ENCODE measurements around the gene CHTOP. TPM values are rescaled to one million over a fixed set of nuclear protein-coding genes. Genes with fewer than 3 reads are reported as not detected.

CHTOP gene
- total and polyA plus RNA-seq, 8 donors = 54.5 to 125 (median 113) TPM

GRCh38 chr1:153631047-153632022, 2.5 kb upstream of the CHTOP start:
- ATAC-seq (no peak), DNase-seq (peak in 1 of 4 donors; percentile 26)
- TF ChIP-seq CTCF (IDR thresholded peaks at IDR 0.05) = no peak
- peaks cover 0 to 12% of the 10 kb centered on the region in 2 donors for H3K36me3 ChIP-seq
- H3K9me3 ChIP-seq = no peaks in the 10 kb centered on the region
- no peak overlapping the region for H3K27ac ChIP-seq
- no peak overlapping the region for H3K4me3 ChIP-seq
- H3K27me3 ChIP-seq = peaks cover 0 to 4% of the 10 kb centered on the region in 2 donors
- H3K4me1 ChIP-seq = peaks cover 13 to 43% of the 10 kb centered on the region in 2 donors
- intact Hi-C loops (cut with DNase I) = no loop called here

- no peak for TF ChIP-seq CTCF (IDR thresholded peaks at IDR 0.05)
- DNase-seq = no peak
- peak; percentile 51 for ATAC-seq
Observed at GRCh38 chr1:153633161-153633753, 609 bp upstream of the CHTOP start.

GRCh38 chr1:153635872-153636271, 2.0 kb downstream of the CHTOP start:
- peaks cover 14 to 39% of the 10 kb centered on the region in 2 donors for H3K4me1 ChIP-seq
- TF ChIP-seq CTCF (IDR thresholded peaks at IDR 0.05) = no peak
- H3K36me3 ChIP-seq = peaks cover 12 to 57% of the 10 kb centered on the region in 2 donors
- ATAC-seq = no peak
- no peaks in the 10 kb centered on the region for H3K27me3 ChIP-seq
- intact Hi-C loops (cut with DNase I) = no loop called here
- peak overlapping the region in 1 of 2 donors; percentile 76 for H3K4me3 ChIP-seq
- H3K27ac ChIP-seq = peak overlapping the region in 1 of 2 donors; percentile 99
- no peaks in the 10 kb centered on the region for H3K9me3 ChIP-seq
- peak in 1 of 4 donors; percentile 9 for DNase-seq

More at GRCh38 chr1:153633161-153633753, 609 bp upstream of the CHTOP start:
- Histone ChIP-seq H3K9me3 (no peaks in the 10 kb centered on the region), H3K36me3 (peaks cover 4 to 31% of the 10 kb centered on the region in 2 donors), H3K4me1 (peaks cover 14 to 39% of the 10 kb centered on the region in 2 donors), H3K27me3 (no peaks in the 10 kb centered on the region), H3K27ac (peak overlapping the region; percentile 99), H3K4me3 (peak overlapping the region in 1 of 2 donors; percentile 76)
- intact Hi-C loops (cut with DNase I) = no loop called here

GRCh38 chr1:153636312-153636711, 2.4 kb downstream of the CHTOP start:
- Histone ChIP-seq H3K4me3 (peak overlapping the region in 1 of 2 donors; percentile 76), H3K4me1 (peaks cover 14 to 43% of the 10 kb centered on the region in 2 donors), H3K9me3 (no peaks in the 10 kb centered on the region), H3K36me3 (peaks cover 12 to 62% of the 10 kb centered on the region in 2 donors), H3K27ac (peak overlapping the region in 1 of 2 donors; percentile 99), H3K27me3 (no peaks in the 10 kb centered on the region)
- ATAC-seq (no peak), DNase-seq (peak in 1 of 4 donors; percentile 21)
- intact Hi-C loops (cut with DNase I) = no loop called here
- no peak for TF ChIP-seq CTCF (IDR thresholded peaks at IDR 0.05)

- intact Hi-C loops (cut with DNase I) = no loop called here
- H3K36me3 ChIP-seq = peaks cover 12 to 81% of the 10 kb centered on the region in 2 donors
- H3K27ac ChIP-seq = no peak overlapping the region
- no peaks in the 10 kb centered on the region for H3K27me3 ChIP-seq
- DNase-seq (no peak), ATAC-seq (no peak)
- H3K4me3 ChIP-seq = no peak overlapping the region
- H3K9me3 ChIP-seq = no peaks in the 10 kb centered on the region
- TF ChIP-seq CTCF (IDR thresholded peaks at IDR 0.05) = no peak
- H3K4me1 ChIP-seq = peaks cover 14 to 44% of the 10 kb centered on the region in 2 donors
Observed at GRCh38 chr1:153638261-153638660, 4.4 kb downstream of the CHTOP start.

Data from left lung (tissue), 10 donors.